ENCODE results near the gene TTLL10.

The TTLL10 gene

GRCh38 chr1:1206966-1207531 is 33.4 kb downstream of the TTLL10 start:
- no peak for DNase-seq

- DNase-seq, result no peak
These were observed 33.9 kb downstream of the TTLL10 start for GRCh38 chr1:1207571-1207892.

- peak; percentile 64 to 71 for DNase-seq
These were observed 35.2 kb downstream of the TTLL10 start for GRCh38 chr1:1208713-1209433.

- DNase-seq, result no peak
These were observed 37.3 kb downstream of the TTLL10 start for GRCh38 chr1:1210726-1211540.

GRCh38 chr1:1211541-1212441 is 38.1 kb downstream of the TTLL10 start:
- DNase-seq, result no peak

GRCh38 chr1:1212780-1213344 is 39.2 kb downstream of the TTLL10 start:
- peak; percentile 52 to 67 for DNase-seq

GRCh38 chr1:1213345-1214265 is 39.9 kb downstream of the TTLL10 start, which contains the start of gene TNFRSF4:
TSS of gene TNFRSF4 (minus strand) at chr1:1214153. CDS start at chr1:1214127, 26 bp downstream.
- peak; percentile 63 to 69 for DNase-seq

GRCh38 chr1:1215080-1215676 is 41.5 kb downstream of the TTLL10 start:
- DNase-seq, result peak; percentile 35 to 48

GRCh38 chr1:1215881-1216605 is 42.4 kb downstream of the TTLL10 start:
- DNase-seq, result no peak

GRCh38 chr1:1216770-1217620 is 43.3 kb downstream of the TTLL10 start:
- DNase-seq, result peak; percentile 55 to 59

- DNase-seq, result peak; percentile 59 to 71
These were observed 44.2 kb downstream of the TTLL10 start for GRCh38 chr1:1217621-1218523.

- peak in 1 of 2 donors; percentile 14 for DNase-seq
These were observed 45.0 kb downstream of the TTLL10 start for GRCh38 chr1:1218524-1219200.

GRCh38 chr1:1219341-1219740 is 45.7 kb downstream of the TTLL10 start:
- DNase-seq, result peak; percentile 64 to 67

GRCh38 chr1:1220197-1220596 is 46.5 kb downstream of the TTLL10 start:
- no peak for DNase-seq

- DNase-seq, result no peak
These were observed 48.4 kb downstream of the TTLL10 start for GRCh38 chr1:1221887-1222574.

GRCh38 chr1:1222575-1223225 is 49.0 kb downstream of the TTLL10 start:
- DNase-seq, result no peak

All from stimulated activated CD4-positive, alpha-beta T cell treated with anti-CD3 and anti-CD28 coated beads, Interleukin-2, amount 100 ng/mL, for 24 hours (primary cell).